Ascending aorta (tissue), 2 donors: ENCODE data around the gene FKTN. TPM values are rescaled to one million over a fixed set of nuclear protein-coding genes. Genes with fewer than 3 reads are reported as not detected.

Source experiments
- DNase-seq, 2 donors: peaks; one replicate each; pipeline ENCODE4 v3.0.0-alpha.2; 2019; ENCODE audit warnings: low spot score in 2 of 2
- H3K27ac ChIP-seq, 2 donors: fragments of 200-600 bp; sonication (generic); one replicate each; pipeline ENCODE4 v1.5.1; 2016 to 2017; ENCODE audit warnings: mild to moderate bottlenecking in 1 of 2
- H3K27me3 ChIP-seq: fragments of 200-600 bp; sonication (generic); one replicate; pipeline ENCODE4 v1.5.1; 2017
- H3K36me3 ChIP-seq, 2 donors: fragments of 200-600 bp; sonication (generic); one replicate each; pipeline ENCODE4 v1.5.1; 2016
- H3K4me1 ChIP-seq, 2 donors: fragments of 200-600 bp; sonication (generic); one replicate each; pipeline ENCODE4 v1.5.1; 2016 to 2017; ENCODE audit warnings: mild to moderate bottlenecking in 1 of 2
- H3K4me3 ChIP-seq, 2 donors: fragments of 200-600 bp; sonication (generic); one replicate each; pipeline ENCODE4 v1.5.1; 2016 to 2017; ENCODE audit warnings: mild to moderate bottlenecking in 1 of 2
- H3K9me3 ChIP-seq, 2 donors: fragments of 200-600 bp; sonication (generic); one replicate each; pipeline ENCODE4 v1.5.1; 2016
- intact Hi-C: fragments of 100-400 bp; cut with DNase I; formaldehyde crosslinking; loops from one replicate; pipeline ENCODE4 v1.15.1; 2023
- total RNA-seq: library from RNA; depleted of rRNA; stranded (reverse); fragments of >200 nt; gene quantifications from one replicate; pipeline ENCODE4 v1.1.0, GENCODE V29; 2016
- TF ChIP-seq, protein P1 (sequence below), 3 experiments: fragments of 200-600 bp in 2 of 3; fragments of 450-650 bp in 1 of 3; sonication (generic) in 2 of 3; IDR thresholded peaks; one replicate each; pipeline ENCODE4 v1.5.1; 2016 to 2019; ENCODE audit warnings: antibody characterized with exemption in 3 of 3, mild to moderate bottlenecking in 1 of 3, moderate library complexity in 1 of 3

Gene FKTN
- total RNA-seq, 1 donor from 2014 or later = 5.4 TPM

DNA sequence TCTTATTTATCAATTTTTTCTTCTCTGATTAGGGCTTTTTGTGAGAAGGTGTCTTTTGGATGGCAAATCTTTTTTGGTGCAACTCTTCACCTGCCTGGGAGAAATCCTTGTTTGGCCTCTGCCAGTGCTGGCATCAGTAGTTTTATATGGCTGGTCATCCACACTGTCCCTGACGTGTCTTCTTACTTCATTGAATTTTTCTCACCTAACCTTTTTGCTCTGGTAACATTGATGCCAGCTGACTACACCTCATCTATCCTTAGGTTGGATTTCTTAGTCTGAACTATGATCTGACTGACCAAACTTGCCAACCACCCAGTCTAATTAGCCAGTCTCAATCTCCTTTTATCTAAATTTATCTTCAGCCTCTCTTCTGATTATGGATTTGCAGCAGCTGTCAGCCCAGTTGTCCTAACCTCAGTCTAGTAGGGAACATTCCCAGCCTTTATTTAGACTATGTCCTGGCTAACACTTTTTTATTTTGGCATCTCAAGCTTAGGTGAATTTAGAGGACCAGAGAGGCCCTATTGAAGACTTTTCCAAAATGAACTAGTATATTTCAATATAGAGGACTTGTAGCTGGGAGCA is 125.9 kb downstream of the FKTN start:
- Histone ChIP-seq H3K27me3 (no peaks in the 10 kb centered on the region), H3K4me1 (no peaks in the 10 kb centered on the region), H3K9me3 (no peaks in the 10 kb centered on the region), H3K27ac (no peak overlapping the region), H3K36me3 (no peaks in the 10 kb centered on the region), H3K4me3 (no peak overlapping the region)
- no peak for DNase-seq
- intact Hi-C loops = no loop called here
- TF ChIP-seq, protein P1, sequence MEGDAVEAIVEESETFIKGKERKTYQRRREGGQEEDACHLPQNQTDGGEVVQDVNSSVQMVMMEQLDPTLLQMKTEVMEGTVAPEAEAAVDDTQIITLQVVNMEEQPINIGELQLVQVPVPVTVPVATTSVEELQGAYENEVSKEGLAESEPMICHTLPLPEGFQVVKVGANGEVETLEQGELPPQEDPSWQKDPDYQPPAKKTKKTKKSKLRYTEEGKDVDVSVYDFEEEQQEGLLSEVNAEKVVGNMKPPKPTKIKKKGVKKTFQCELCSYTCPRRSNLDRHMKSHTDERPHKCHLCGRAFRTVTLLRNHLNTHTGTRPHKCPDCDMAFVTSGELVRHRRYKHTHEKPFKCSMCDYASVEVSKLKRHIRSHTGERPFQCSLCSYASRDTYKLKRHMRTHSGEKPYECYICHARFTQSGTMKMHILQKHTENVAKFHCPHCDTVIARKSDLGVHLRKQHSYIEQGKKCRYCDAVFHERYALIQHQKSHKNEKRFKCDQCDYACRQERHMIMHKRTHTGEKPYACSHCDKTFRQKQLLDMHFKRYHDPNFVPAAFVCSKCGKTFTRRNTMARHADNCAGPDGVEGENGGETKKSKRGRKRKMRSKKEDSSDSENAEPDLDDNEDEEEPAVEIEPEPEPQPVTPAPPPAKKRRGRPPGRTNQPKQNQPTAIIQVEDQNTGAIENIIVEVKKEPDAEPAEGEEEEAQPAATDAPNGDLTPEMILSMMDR (IDR thresholded peaks at IDR 0.05) = no peak

DNA sequence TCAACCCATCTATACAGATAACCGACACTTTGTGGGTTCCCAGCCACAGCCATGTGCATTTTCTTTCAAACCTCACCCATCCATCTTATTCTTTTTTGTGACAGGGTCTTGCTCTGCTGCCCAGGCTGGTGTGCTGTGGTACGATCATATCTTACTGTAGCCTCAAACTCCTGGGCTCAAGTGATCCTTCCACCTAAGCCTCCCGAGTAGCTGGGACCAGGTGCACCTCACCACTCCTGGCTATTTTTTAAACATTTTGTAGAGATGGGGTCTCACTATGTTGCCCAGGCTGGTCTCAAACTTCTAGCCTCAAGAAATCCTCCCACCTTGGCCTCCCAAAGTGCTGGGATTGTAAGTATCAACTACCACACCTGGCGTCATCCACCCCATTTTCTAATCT is 129.0 kb downstream of the FKTN start:
- no peak overlapping the region for H3K27ac ChIP-seq
- no peak for DNase-seq
- TF ChIP-seq, protein P1 (IDR thresholded peaks at IDR 0.05) = no peak
- no peaks in the 10 kb centered on the region for H3K27me3 ChIP-seq
- intact Hi-C loops = no loop called here
- no peaks in the 10 kb centered on the region for H3K36me3 ChIP-seq
- no peak overlapping the region for H3K4me3 ChIP-seq
- no peaks in the 10 kb centered on the region for H3K9me3 ChIP-seq
- H3K4me1 ChIP-seq = no peaks in the 10 kb centered on the region

Other genes with a start within 250 kb of the FKTN start
- 0.43 TPM for gene FSD1L, start 110.1 kb upstream of the FKTN start, total RNA-seq
- gene TAL2, start 104.3 kb downstream of the FKTN start, total RNA-seq = not detected
- 11.0 TPM for gene TMEM38B, start 136.4 kb downstream of the FKTN start, total RNA-seq